ENCODE results near the gene STMP1. TPM values are rescaled to one million over a fixed set of nuclear protein-coding genes. Genes with fewer than 3 reads are reported as not detected.

Gene STMP1
- total RNA-seq, 4 donors from 2014 or later, result 11.5 to 23.1 (median 19.6) TPM

DNA sequence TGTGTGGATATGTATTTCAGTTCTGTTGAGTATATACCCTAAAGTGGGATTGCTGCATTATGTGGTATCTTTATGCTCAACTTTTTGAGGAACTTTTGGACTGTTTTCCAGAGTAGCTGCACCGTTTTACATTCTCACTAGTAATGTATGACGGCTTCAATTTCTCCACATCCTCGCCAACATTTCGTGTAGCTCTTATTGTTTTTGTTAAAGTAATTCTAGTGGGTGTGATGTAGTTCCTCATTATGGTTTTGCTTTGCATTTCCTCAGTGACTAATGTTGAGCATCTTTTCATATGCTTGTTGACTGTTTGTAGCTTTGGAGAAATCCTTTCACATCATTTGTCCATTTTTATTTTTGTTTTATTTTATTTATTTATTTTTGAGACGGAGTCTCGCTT, 4.5 kb downstream of the STMP1 start:
- no peak for TF ChIP-seq CTCF (IDR thresholded peaks at IDR 0.05; ENCODE audit: low read depth)

DNA sequence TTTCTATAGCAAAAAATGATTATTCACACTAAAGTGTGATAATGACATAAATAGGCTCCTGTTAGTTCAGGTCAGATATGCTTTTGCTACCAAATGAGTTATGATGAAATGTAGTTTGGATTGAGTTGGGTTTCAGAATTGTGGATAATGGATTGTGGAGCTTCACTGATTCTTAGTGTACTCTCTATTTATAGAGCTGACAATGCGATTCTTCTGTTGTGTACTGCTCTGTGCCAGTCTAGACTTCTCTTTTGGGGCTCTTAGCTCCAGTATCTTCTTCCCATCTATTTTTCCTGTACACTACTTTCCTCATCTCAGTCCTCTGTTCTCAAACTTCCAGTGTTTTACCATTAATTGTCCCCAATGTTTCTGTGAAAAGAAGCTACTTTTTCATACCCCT, 7.5 kb downstream of the STMP1 start:
- TF ChIP-seq CTCF (IDR thresholded peaks at IDR 0.05; ENCODE audit: low read depth), result no peak

- TF ChIP-seq CTCF (IDR thresholded peaks at IDR 0.05; ENCODE audit: low read depth), result no peak
These were observed 7.9 kb downstream of the STMP1 start for GRCh38 chr7:135670179-135670578.

DNA sequence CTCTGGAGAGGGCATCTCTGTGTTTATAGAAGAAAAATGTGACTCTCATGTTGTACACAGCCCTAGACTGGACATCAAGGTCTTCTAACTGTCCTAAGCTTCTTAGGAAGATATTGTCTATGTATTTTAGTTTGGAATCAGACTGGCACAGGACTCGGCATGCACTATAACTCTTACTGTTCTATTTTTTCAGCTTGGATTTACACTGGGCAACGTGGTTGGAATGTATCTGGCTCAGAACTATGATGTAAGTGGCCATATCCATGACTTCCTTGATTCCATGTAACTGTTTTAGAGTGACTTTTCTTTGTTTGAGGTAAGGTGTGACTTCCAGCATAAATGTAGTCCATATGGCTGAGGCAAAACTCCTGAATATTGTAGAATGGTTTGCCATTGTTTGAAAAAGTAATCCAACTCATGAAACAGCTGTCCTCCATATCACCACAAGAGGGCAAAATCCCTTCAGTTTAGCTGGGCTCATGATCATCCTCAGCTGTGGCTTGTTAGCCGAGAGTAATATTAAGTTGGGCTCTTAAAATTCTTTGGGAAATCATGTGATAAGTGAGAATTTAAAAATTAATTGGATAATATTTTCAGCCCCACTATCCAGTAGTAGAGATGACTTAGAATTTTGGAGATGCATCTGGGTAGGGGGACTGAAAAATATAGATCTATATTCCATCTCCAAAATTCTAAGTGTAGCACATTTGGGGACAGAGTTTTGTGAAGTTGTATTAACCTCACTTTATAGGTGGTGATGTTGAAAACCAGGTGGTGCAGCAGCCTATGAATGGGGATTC, 10.4 kb downstream of the STMP1 start:
- no peak for TF ChIP-seq CTCF (IDR thresholded peaks at IDR 0.05; ENCODE audit: low read depth)

GRCh38 chr7:135673360-135673706, 11.0 kb downstream of the STMP1 start:
- TF ChIP-seq CTCF (IDR thresholded peaks at IDR 0.05; ENCODE audit: low read depth), result no peak

- TF ChIP-seq CTCF (IDR thresholded peaks at IDR 0.05; ENCODE audit: low read depth), result no peak
These were observed 16.6 kb downstream of the STMP1 start for GRCh38 chr7:135678612-135679575.

DNA sequence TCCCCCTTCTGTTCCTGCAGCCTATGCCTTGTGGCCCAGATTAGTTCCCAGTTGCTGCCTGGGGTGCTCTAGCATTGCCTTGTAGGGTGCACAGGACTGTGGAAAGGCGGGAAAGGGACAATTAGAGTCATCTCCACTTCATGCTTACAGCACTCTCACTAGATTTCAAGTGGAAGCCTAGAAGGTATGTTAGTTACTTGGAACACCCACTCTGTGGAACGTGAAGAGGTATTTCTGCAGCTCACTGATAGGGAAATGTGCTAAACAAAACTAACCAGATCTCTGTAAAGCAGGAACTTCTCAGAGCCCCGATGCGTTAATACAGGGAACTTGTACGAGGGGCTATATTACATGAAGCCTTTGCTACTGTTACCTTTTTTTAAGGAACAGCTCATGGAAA, 19.4 kb downstream of the STMP1 start:
- TF ChIP-seq CTCF (IDR thresholded peaks at IDR 0.05; ENCODE audit: low read depth), result no peak
